Esophagus muscularis mucosa (tissue), 4 donors: ENCODE data around the gene KLHL34. TPM values are rescaled to one million over a fixed set of nuclear protein-coding genes. Genes with fewer than 3 reads are reported as not detected.

Experiments
- DNase-seq: peaks from one replicate; pipeline ENCODE4 v3.0.0-alpha.2; 2017; ENCODE audit errors: extremely low spot score
- H3K27ac ChIP-seq, 4 donors: fragments of 200-600 bp; sonication (generic); replicated peaks in 1 of 4; 1 replicate in 3 of 4; 2 replicates in 1 of 4; pipeline ENCODE4 v1.5.1; 2016 to 2019; ENCODE audit warnings: mild to moderate bottlenecking in 1 of 4
- H3K27me3 ChIP-seq, 4 donors: fragments of 200-600 bp; sonication (generic); one replicate each; pipeline versions ENCODE4 v1.5.1 to v1.6.0; 2016 to 2019
- H3K36me3 ChIP-seq, 4 donors: fragments of 200-600 bp; sonication (generic); one replicate each; pipeline ENCODE4 v1.5.1; 2016 to 2019
- H3K4me1 ChIP-seq, 4 donors: fragments of 200-600 bp; sonication (generic); one replicate each; pipeline ENCODE4 v1.5.1; 2016 to 2019
- H3K4me3 ChIP-seq, 4 donors: fragments of 200-600 bp; sonication (generic); 1 replicate in 2 of 4; 2 replicates in 2 of 4; pipeline ENCODE4 v1.5.1; 2016 to 2019; ENCODE audit warnings: mild to moderate bottlenecking in 4 of 4, moderate library complexity in 1 of 4
- H3K9me3 ChIP-seq, 4 donors: fragments of 200-600 bp; sonication (generic); 1 replicate in 3 of 4; 2 replicates in 1 of 4; pipeline ENCODE4 v1.5.1; 2016 to 2019
- CTCF ChIP-seq, 3 experiments: fragments of 200-600 bp in 2 of 3; fragments of 450-650 bp in 1 of 3; sonication (generic) in 2 of 3; IDR thresholded peaks; one replicate each; pipeline ENCODE4 v1.5.1; 2017 to 2019; ENCODE audit warnings: antibody characterized with exemption in 3 of 3, mild to moderate bottlenecking in 2 of 3, moderate library complexity in 1 of 3
- EP300 ChIP-seq: sonication (generic); formaldehyde crosslinking; IDR thresholded peaks from one replicate; pipeline ENCODE4 v1.6.1; 2017; ENCODE audit warnings: antibody characterized with exemption
- POLR2A ChIP-seq: fragments of 450-650 bp; IDR thresholded peaks from one replicate; pipeline ENCODE4 v1.6.1; 2017; ENCODE audit warnings: antibody characterized with exemption, moderate library complexity, mild to moderate bottlenecking, low read depth
- POLR2AphosphoS5 ChIP-seq, 2 donors: sonication (generic); formaldehyde crosslinking; IDR thresholded peaks; one replicate each; pipeline ENCODE4 v1.6.1; 2017; ENCODE audit warnings: antibody characterized with exemption in 2 of 2
- WGBS: methylation state at CpG from one replicate; pipeline ENCODE4 v1.1.5; 2018; 5-methylcytosine and 5-hydroxymethylcytosine counted together
- intact Hi-C: fragments of 100-400 bp; cut with DNase I; formaldehyde crosslinking; loops from one replicate; pipeline ENCODE4 v1.15.1; 2023
- total RNA-seq, 4 donors: library from RNA; depleted of rRNA; stranded (reverse); fragments of >200 nt; gene quantifications; one replicate each; pipeline versions ENCODE4 v1.1.0 to v1.2.1, GENCODE V29; 2016

The KLHL34 gene
- total RNA-seq, 4 donors from 2014 or later: 0.13 to 0.75 (median 0.33) TPM; not detected in 1

- 64% methylated on average over 4 of the region's 4 CpGs for WGBS
- DNase-seq: no peak
- TF ChIP-seq EP300 (no peak), POLR2A (no peak), CTCF (IDR thresholded peaks at IDR 0.05) (no peak), POLR2AphosphoS5 (IDR thresholded peaks at IDR 0.05) (no peak)
Measured at GRCh38 chrX:21678048-21678612, 20.0 kb upstream of the KLHL34 start.

GRCh38 chrX:21675931-21676330 lies 17.8 kb upstream of the KLHL34 start:
- 50% methylated on average over 2 of the region's 2 CpGs for WGBS
- Histone ChIP-seq H3K36me3 (no peaks in the 10 kb centered on the region), H3K9me3 (no peaks in the 10 kb centered on the region), H3K27ac (no peak overlapping the region), H3K27me3 (no peaks in the 10 kb centered on the region), H3K4me3 (no peak overlapping the region), H3K4me1 (no peaks in the 10 kb centered on the region)
- intact Hi-C loops: no loop called here
- DNase-seq: no peak
- TF ChIP-seq POLR2A (no peak), CTCF (IDR thresholded peaks at IDR 0.05) (no peak), POLR2AphosphoS5 (IDR thresholded peaks at IDR 0.05) (no peak), EP300 (no peak)

More at GRCh38 chrX:21678048-21678612, 20.0 kb upstream of the KLHL34 start:
- Histone ChIP-seq H3K4me1 (no peaks in the 10 kb centered on the region), H3K27me3 (no peaks in the 10 kb centered on the region), H3K36me3 (no peaks in the 10 kb centered on the region), H3K9me3 (no peaks in the 10 kb centered on the region), H3K27ac (no peak overlapping the region), H3K4me3 (no peak overlapping the region)
- intact Hi-C loops: no loop called here

GRCh38 chrX:21674430-21675186 lies 16.5 kb upstream of the KLHL34 start:
- H3K4me3 ChIP-seq: no peak overlapping the region
- H3K36me3 ChIP-seq: no peaks in the 10 kb centered on the region
- TF ChIP-seq EP300 (no peak), POLR2A (no peak), POLR2AphosphoS5 (IDR thresholded peaks at IDR 0.05) (no peak), CTCF (IDR thresholded peaks at IDR 0.05) (no peak)
- H3K27me3 ChIP-seq: no peaks in the 10 kb centered on the region
- WGBS: 74% methylated on average over 4 of the region's 4 CpGs
- DNase-seq: no peak
- intact Hi-C loops: no loop called here
- H3K9me3 ChIP-seq: no peaks in the 10 kb centered on the region
- no peak overlapping the region for H3K27ac ChIP-seq
- no peaks in the 10 kb centered on the region for H3K4me1 ChIP-seq

GRCh38 chrX:21666679-21667078 lies 8.5 kb upstream of the KLHL34 start:
- intact Hi-C loops: no loop called here
- Histone ChIP-seq H3K9me3 (no peaks in the 10 kb centered on the region), H3K4me1 (no peaks in the 10 kb centered on the region), H3K36me3 (no peaks in the 10 kb centered on the region), H3K4me3 (no peak overlapping the region), H3K27ac (no peak overlapping the region), H3K27me3 (no peaks in the 10 kb centered on the region)
- 64% methylated on average over 4 of the region's 4 CpGs for WGBS
- DNase-seq: no peak
- TF ChIP-seq POLR2AphosphoS5 (IDR thresholded peaks at IDR 0.05): no peak
- TF ChIP-seq POLR2A: no peak
- no peak for TF ChIP-seq CTCF (IDR thresholded peaks at IDR 0.05)
- no peak for TF ChIP-seq EP300
